ENCODE results near the gene ATP2B2.

- TF ChIP-seq, protein P1, sequence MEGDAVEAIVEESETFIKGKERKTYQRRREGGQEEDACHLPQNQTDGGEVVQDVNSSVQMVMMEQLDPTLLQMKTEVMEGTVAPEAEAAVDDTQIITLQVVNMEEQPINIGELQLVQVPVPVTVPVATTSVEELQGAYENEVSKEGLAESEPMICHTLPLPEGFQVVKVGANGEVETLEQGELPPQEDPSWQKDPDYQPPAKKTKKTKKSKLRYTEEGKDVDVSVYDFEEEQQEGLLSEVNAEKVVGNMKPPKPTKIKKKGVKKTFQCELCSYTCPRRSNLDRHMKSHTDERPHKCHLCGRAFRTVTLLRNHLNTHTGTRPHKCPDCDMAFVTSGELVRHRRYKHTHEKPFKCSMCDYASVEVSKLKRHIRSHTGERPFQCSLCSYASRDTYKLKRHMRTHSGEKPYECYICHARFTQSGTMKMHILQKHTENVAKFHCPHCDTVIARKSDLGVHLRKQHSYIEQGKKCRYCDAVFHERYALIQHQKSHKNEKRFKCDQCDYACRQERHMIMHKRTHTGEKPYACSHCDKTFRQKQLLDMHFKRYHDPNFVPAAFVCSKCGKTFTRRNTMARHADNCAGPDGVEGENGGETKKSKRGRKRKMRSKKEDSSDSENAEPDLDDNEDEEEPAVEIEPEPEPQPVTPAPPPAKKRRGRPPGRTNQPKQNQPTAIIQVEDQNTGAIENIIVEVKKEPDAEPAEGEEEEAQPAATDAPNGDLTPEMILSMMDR (IDR thresholded peaks at IDR 0.05), result no peak
- TF ChIP-seq EZH2 (IDR thresholded peaks at IDR 0.05), result no peak
- no peak for TF ChIP-seq EZH2phosphoT487 (IDR thresholded peaks at IDR 0.05)
Observed at GRCh38 chr3:10505791-10506585, 602 bp upstream of the ATP2B2 start.
